Measurements from ENCODE around the gene POLR2L. TPM values are rescaled to one million over a fixed set of nuclear protein-coding genes. Genes with fewer than 3 reads are reported as not detected.

The POLR2L gene
- total and polyA plus RNA-seq, 12 donors = 26.2 to 206 (median 109) TPM

DNA sequence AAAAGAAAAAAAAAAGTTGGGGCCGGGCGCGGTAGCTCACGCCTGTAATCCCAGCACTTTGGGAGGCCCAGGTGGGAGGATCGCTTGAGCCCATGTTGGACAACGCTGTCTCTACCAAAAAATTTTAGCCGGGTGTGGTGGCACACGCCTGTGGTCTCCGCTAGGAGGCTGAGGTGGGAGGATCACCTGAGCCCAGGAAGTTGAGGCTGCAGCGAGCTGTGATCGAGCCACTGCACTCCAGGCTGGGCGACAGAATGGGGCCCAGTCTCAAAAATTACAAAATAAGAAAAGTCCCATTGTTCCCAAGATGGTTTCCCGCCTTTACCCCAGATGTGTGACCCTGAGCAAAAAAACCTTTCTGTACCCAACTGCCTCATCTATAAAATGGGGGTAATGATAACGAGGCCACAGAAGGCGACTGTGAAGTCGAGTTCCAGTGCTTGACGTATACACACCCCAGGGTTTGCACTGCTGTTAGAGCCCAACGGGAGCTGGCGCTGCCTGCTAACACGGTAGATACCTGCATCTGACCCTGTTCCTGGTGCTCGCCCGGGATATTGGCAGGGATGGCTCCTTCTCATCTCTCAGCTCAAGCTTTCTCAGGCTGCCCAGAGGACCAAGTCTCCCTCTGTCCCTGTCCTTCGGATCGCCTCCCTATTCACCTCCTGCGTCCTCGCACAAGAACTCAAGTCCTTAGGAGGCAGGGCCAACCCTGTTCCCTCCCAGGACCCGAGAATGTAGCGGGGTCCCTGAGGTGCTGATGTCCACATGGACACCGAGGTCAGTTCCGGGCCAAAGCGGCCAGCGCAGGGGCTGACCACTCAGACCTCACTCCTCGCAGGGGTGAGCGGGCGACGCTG lies 33.7 kb downstream of the POLR2L start:
- no peaks in the 10 kb centered on the region for H3K9me3 ChIP-seq (replicated peaks in 1 of 3)
- H3K4me1 ChIP-seq (replicated peaks in 1 of 2) = peaks cover 27 to 40% of the 10 kb centered on the region in 2 donors
- H3K36me3 ChIP-seq (replicated peaks in 1 of 2) = peaks cover 0 to 24% of the 10 kb centered on the region in 2 donors
- H3K4me3 ChIP-seq = peak overlapping the region; percentile 62 to 96 (median 75)
- H3K27me3 ChIP-seq = no peaks in the 10 kb centered on the region
- intact Hi-C loops (cut with DNase I) = no loop called here
- TF ChIP-seq, protein P1, sequence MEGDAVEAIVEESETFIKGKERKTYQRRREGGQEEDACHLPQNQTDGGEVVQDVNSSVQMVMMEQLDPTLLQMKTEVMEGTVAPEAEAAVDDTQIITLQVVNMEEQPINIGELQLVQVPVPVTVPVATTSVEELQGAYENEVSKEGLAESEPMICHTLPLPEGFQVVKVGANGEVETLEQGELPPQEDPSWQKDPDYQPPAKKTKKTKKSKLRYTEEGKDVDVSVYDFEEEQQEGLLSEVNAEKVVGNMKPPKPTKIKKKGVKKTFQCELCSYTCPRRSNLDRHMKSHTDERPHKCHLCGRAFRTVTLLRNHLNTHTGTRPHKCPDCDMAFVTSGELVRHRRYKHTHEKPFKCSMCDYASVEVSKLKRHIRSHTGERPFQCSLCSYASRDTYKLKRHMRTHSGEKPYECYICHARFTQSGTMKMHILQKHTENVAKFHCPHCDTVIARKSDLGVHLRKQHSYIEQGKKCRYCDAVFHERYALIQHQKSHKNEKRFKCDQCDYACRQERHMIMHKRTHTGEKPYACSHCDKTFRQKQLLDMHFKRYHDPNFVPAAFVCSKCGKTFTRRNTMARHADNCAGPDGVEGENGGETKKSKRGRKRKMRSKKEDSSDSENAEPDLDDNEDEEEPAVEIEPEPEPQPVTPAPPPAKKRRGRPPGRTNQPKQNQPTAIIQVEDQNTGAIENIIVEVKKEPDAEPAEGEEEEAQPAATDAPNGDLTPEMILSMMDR (IDR thresholded peaks at IDR 0.05) = no peak
- no peak for TF ChIP-seq POLR2A (IDR thresholded peaks at IDR 0.05)
- WGBS, 4 donors = 31 to 43% (median 37%) methylated on average over 25 to 36 of the region's 36 CpGs
- peak in 3 of 7 donors; percentile 88 to 92 (median 91) for DNase-seq
- peak overlapping the region; percentile 95 to 98 (median 97) for H3K27ac ChIP-seq

DNA sequence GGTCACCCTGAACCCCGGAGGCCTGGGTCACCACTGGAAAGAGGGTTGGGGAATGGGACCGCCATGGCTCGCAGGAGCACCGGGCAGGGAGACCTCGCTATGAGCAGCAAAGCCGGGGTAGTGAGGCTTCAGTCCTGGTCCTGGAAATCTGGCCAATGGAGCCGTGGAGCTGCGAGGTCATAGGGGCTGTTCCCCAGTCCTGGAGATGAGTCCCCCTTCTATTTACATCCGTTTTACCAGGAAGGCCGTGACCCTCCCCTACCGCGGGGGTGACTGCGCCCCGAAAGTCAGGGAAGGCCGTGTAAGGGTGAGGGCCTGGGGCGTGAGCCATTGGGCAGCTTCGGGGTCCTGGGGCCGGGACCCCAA lies 37.7 kb downstream of the POLR2L start:
- Histone ChIP-seq H3K27ac (peak overlapping the region in 2 of 5 donors; percentile 85 to 93), H3K4me3 (peak overlapping the region in 2 of 4 donors; percentile 56 to 59), H3K36me3 (replicated peaks in 1 of 2) (peaks cover 0 to 35% of the 10 kb centered on the region in 2 donors), H3K4me1 (replicated peaks in 1 of 2) (peaks cover 15 to 21% of the 10 kb centered on the region in 2 donors), H3K27me3 (no peaks in the 10 kb centered on the region), H3K9me3 (replicated peaks in 1 of 3) (no peaks in the 10 kb centered on the region)
- no peak for DNase-seq
- intact Hi-C loops (cut with DNase I) = no loop called here
- 4 to 15% (median 10%) methylated on average over 4 to 18 of the region's 18 CpGs for whole genome bisulfite sequencing, 4 donors
- TF ChIP-seq, protein P1 (IDR thresholded peaks at IDR 0.05) = no peak
- no peak for TF ChIP-seq POLR2A (IDR thresholded peaks at IDR 0.05)

DNA sequence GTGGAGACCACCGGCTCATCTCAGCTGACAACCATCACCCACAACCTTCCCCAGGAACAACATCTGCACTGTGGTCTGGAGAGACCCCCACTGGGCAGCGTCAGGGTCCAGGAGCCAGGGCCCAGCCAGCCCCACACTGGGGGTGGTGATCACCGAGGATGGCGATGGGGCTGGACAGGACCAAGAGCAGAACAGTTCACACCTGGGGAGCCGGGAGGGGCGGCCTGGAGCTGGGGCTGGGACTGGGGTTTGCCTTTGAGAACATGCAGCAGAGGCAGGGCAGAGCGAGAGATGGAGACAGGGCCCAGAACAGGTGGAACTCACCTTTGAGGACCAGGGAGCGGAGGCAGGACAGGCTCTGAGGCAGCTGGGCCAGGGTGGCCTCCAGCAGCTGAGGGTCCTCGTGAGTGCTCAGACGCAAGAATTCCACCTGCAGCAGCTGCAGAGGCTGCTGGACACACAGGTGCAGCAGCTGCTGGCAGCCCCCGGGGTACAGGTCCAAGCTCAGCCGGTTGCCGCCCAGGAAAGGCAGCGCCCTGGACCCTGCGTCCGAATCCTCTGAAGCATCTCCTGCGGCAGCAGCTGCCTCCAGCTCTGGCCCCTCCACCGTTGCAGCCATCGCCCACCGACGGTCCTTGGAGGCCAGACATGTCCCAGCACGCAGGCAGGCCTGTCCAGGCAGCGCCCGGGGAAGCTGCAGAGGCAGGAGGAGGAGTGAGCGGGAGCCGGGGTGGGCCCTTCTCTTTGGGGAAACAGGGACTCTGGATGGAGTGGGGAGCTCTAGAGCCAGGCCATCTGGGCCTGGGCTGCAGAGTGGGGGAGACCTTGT lies 38.3 kb downstream of the POLR2L start:
- peak in 1 of 7 donors; percentile 35 for DNase-seq
- H3K36me3 ChIP-seq (replicated peaks in 1 of 2) = peaks cover 0 to 41% of the 10 kb centered on the region in 2 donors
- H3K4me3 ChIP-seq = peak overlapping the region in 1 of 4 donors; percentile 59
- H3K9me3 ChIP-seq (replicated peaks in 1 of 3) = no peaks in the 10 kb centered on the region
- TF ChIP-seq, protein P1 (IDR thresholded peaks at IDR 0.05) = no peak
- TF ChIP-seq POLR2A (IDR thresholded peaks at IDR 0.05) = no peak
- peaks cover 15 to 21% of the 10 kb centered on the region in 2 donors for H3K4me1 ChIP-seq (replicated peaks in 1 of 2)
- intact Hi-C loops (cut with DNase I) = no loop called here
- H3K27ac ChIP-seq = no peak overlapping the region
- no peaks in the 10 kb centered on the region for H3K27me3 ChIP-seq
- WGBS, 4 donors = 58 to 72% (median 60%) methylated on average over 8 to 26 of the region's 26 CpGs

DNA sequence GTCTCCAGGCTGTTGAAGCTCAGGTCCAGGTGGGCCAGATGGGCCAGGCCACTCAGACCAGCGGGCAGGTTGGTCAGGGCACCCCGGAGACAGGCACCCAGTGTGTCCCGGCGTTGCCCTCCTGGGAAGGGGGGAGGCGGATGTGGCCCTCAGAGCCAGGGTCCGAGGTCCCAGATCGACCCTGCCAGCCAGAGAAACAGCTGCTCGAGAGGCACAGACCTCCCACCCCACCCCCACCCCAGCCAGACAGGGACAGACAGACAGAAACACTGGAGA lies 38.9 kb downstream of the POLR2L start:
- intact Hi-C loops (cut with DNase I) = no loop called here

More for the DNA sequence above, 38.9 kb downstream of the POLR2L start:
- Histone ChIP-seq H3K27ac (no peak overlapping the region), H3K4me1 (replicated peaks in 1 of 2) (peaks cover 9 to 18% of the 10 kb centered on the region in 2 donors), H3K36me3 (replicated peaks in 1 of 2) (peaks cover 0 to 42% of the 10 kb centered on the region in 2 donors), H3K4me3 (no peak overlapping the region), H3K27me3 (no peaks in the 10 kb centered on the region), H3K9me3 (replicated peaks in 1 of 3) (no peaks in the 10 kb centered on the region)
- WGBS, 4 donors = 56 to 95% (median 91%) methylated on average over 3 to 8 of the region's 8 CpGs; no CpG with 5 or more reads in 1 of the 4 donors
- no peak for DNase-seq
- TF ChIP-seq POLR2A (IDR thresholded peaks at IDR 0.05) = no peak
- TF ChIP-seq, protein P1 (IDR thresholded peaks at IDR 0.05) = no peak

Measured in adrenal gland (tissue), 12 donors.